Coronary artery (tissue), 2 donors: ENCODE measurements around the gene DGKZ.

Source experiments
- DNase-seq: peaks from one replicate; pipeline ENCODE4 v3.0.0-alpha.2; 2017; ENCODE audit warnings: low spot score
- H3K27ac ChIP-seq, 2 donors: fragments of 200-600 bp; sonication (generic); one replicate each; pipeline ENCODE4 v1.5.1; 2016 to 2019
- H3K4me3 ChIP-seq: fragments of 200-600 bp; sonication (generic); 2 replicates; pipeline ENCODE4 v1.5.1; 2016; ENCODE audit warnings: mild to moderate bottlenecking, moderate library complexity
- TF ChIP-seq, protein P1 (sequence below): fragments of 200-600 bp; sonication (generic); IDR thresholded peaks from one replicate; pipeline ENCODE4 v1.5.1; 2019; ENCODE audit warnings: antibody characterized with exemption

DGKZ gene

DNA sequence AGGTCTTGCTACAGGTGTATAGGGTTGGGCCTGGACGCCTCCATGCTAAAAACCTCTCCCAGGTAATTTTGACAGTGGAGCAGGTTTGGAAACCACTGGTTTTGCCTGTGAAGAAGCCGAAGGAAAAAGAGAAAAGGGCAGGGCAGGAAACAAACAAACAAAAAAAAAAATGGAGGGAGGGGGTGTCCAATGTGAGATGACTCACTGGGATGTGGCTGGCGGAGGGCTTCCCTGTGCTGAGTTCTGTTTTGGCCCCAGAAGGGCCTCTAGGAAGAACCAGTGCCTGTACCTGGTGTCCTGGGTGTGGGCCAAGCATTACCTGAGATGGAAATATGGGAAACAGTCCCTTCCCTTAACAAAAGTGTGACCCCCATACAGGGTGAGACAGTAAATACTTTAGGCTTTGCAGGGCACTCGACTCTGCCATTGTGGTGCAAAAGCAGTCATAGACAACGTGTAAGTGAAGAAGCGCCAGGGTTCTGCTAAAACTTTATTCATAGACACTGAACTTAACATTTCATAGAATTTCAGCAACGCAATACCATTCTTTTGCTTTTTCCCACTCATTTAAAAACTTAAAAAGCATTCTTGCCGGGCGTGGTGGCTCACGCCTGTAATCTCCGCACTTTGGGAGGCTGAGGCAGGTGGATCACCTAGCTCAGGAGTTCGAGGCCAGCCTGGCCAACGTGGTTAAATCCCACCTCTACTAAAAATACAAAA is 9.5 kb upstream of the DGKZ start:
- H3K4me3 ChIP-seq, result no peak overlapping the region
- no peak overlapping the region for H3K27ac ChIP-seq
- TF ChIP-seq, protein P1, sequence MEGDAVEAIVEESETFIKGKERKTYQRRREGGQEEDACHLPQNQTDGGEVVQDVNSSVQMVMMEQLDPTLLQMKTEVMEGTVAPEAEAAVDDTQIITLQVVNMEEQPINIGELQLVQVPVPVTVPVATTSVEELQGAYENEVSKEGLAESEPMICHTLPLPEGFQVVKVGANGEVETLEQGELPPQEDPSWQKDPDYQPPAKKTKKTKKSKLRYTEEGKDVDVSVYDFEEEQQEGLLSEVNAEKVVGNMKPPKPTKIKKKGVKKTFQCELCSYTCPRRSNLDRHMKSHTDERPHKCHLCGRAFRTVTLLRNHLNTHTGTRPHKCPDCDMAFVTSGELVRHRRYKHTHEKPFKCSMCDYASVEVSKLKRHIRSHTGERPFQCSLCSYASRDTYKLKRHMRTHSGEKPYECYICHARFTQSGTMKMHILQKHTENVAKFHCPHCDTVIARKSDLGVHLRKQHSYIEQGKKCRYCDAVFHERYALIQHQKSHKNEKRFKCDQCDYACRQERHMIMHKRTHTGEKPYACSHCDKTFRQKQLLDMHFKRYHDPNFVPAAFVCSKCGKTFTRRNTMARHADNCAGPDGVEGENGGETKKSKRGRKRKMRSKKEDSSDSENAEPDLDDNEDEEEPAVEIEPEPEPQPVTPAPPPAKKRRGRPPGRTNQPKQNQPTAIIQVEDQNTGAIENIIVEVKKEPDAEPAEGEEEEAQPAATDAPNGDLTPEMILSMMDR, result no peak
- no peak for DNase-seq

DNA sequence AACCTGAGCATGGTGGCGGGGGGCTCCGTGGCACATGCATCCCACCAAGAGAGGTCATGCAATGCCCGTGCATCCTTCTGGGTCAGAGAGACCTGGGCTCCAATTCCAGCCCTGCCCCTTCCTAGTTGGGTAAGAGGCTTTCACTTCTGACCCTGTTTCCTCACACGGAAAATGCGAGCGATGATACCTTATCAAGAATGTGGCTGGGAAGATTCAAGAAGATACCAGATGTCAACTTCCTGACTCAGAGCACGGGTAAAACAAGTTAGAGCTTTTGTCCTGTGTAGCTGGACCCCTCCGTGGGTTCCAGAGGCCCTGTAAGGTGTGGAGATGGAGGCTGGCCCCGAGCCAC is 8.7 kb upstream of the DGKZ start:
- DNase-seq, result no peak
- H3K4me3 ChIP-seq, result peak overlapping the region; percentile 56
- TF ChIP-seq, protein P1, result no peak
- H3K27ac ChIP-seq, result peak overlapping the region in 1 of 2 donors; percentile 60

DNA sequence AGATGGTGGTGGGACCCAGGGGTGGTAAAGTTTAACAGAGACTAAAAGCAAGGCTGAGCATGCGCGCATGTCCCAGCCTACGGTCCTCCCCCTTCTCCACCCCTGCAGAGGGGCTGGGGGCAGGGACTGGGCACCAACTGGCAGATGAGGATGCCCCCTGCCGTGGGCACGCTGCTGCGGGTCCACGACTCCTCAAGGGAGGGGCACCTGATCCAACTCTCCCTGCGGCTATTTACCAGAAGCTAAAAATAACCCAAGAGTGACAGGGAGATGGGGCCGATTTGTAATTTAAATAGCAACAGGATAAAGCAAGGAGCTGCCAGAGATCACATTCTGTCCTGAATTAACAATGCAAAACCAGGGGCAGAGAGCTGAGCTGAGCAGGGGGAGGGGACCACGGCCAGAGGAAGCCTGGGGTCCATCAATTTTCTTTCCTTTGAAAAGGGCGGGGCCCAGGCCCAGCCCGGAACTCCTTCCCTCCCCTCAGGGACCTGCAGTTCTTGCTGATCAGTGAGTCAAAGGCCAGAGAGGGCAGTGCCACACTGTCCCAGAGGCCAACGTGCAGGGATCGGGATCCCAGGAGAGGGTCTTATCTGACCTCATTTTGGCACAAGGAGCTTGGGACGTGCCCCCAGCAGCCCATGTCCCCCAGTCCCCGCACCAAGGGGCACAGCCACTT is 8.1 kb upstream of the DGKZ start:
- no peak for DNase-seq
- TF ChIP-seq, protein P1, result no peak
- peak overlapping the region; percentile 56 for H3K4me3 ChIP-seq
- peak overlapping the region in 1 of 2 donors; percentile 60 for H3K27ac ChIP-seq

DNA sequence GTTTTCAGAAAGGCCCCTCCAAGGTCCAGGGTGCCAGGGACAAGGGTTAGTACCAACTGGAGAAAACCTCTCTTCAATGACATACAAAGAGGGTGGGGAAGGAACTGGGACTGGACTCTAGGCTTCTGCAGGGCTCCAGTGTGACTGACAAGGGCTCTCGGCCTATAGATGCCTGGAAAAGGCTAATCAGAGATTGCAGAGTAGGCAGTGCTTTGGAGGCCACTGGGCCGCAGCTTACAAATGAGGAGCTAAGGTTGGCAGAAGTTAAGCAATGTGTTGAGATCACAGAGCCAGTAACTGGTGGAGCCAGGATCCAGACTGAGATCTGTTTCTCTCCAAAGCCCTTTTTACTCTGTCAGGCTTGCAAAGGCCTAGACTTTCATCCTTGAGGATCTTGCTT is 7.4 kb upstream of the DGKZ start:
- TF ChIP-seq, protein P1, result no peak
- H3K27ac ChIP-seq, result peak overlapping the region in 1 of 2 donors; percentile 54
- no peak for DNase-seq
- H3K4me3 ChIP-seq, result no peak overlapping the region

DNA sequence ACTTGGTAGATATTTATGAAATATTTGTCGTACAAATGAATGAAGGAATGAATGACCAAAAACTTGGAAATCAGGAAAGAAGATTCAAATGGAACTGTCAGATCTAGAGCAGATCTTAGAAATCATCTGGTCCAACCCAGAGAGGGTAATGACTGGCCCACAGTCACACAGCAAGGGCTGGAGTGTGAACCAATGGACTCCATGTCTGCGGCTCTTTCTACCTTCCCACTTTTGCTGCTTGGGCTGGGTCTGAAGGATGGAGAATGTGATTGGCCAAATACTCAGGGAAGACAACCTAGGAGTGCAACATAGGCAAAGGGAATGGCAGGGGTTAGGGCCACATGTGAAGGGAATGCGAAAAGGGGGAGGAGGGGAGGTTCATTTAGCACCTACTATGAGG is 5.8 kb upstream of the DGKZ start:
- Histone ChIP-seq H3K27ac (peak overlapping the region in 1 of 2 donors; percentile 23), H3K4me3 (no peak overlapping the region)
- TF ChIP-seq, protein P1, result no peak
- DNase-seq, result no peak

DNA sequence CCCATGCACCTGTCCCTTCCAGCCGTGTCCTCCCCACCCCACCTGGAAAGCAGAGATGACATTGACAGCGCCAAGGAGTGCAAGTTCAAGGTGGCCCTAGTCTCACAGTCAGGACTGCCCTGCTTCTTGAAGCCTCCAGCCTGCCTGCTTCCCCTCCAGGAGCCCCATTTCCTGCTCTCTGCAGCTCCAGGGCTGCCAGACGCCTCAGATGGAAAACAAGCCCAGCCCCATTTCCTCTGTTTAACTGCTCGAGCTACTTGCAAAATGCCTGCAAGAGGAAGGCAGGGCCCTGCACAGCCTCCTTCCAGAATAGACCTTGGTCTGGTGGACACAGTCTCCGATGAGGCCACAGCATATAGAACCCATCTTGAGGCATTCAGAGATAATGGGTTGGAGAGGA is 5.0 kb upstream of the DGKZ start:
- DNase-seq, result no peak
- TF ChIP-seq, protein P1, result no peak
- H3K4me3 ChIP-seq, result no peak overlapping the region
- H3K27ac ChIP-seq, result peak overlapping the region in 1 of 2 donors; percentile 23

DNA sequence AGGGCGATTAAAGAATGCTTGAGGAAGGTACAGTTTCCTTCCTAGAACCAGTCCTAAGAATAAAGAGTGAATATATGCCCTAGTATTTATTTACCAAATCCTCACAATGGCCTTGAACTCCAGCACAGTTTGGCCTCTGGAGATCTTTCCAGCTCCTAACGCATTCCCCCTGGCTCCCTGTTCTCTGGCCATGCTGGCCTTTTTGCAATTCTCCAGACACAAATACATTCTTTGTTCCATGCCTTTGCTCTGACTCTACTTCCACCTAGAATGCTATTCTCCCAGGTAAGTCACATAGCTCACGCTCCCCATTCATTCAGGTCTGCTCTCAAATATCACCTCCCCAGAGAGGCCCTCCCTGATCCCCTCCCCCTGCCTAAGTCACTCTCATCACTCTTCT is 3.7 kb upstream of the DGKZ start:
- TF ChIP-seq, protein P1, result no peak
- H3K27ac ChIP-seq, result no peak overlapping the region
- H3K4me3 ChIP-seq, result no peak overlapping the region
- DNase-seq, result no peak
